Spleen (tissue), 11 donors: ENCODE results near the gene PRODH2. TPM values are rescaled to one million over a fixed set of nuclear protein-coding genes. Genes with fewer than 3 reads are reported as not detected.
"Not testable (repeated sequence)": the region's sequence is repeated elsewhere in the genome, so short reads cannot be mapped to it uniquely, and the experiment has no call there.

Experiments used
- DNase-seq: peaks from one replicate; pipeline ENCODE4 v3.0.0-alpha.2; 2020
- H3K27ac ChIP-seq, 8 donors: fragments of 200-600 bp; sonication (generic) in 7 of 8; 1 replicate in 4 of 8; 2 replicates in 4 of 8; pipeline versions ENCODE4 v1.5.0 to v1.8.0; 2016 to 2021; ENCODE audit warnings: inconsistent platforms in 4 of 8, mild to moderate bottlenecking in 4 of 8, moderate library complexity in 1 of 8
- H3K27me3 ChIP-seq, 7 donors: fragments of 200-600 bp; sonication (generic) in 6 of 7; replicated peaks in 1 of 7; 1 replicate in 4 of 7; 2 replicates in 3 of 7; pipeline versions ENCODE4 v1.5.0 to v1.8.0; 2016 to 2021; ENCODE audit warnings: inconsistent platforms in 3 of 7, mild to moderate bottlenecking in 1 of 7
- H3K36me3 ChIP-seq, 6 donors: fragments of 200-600 bp; sonication (generic) in 5 of 6; 1 replicate in 4 of 6; 2 replicates in 2 of 6; pipeline versions ENCODE4 v1.5.0 to v1.8.0; 2016 to 2021; ENCODE audit warnings: inconsistent platforms in 2 of 6
- H3K4me1 ChIP-seq, 6 donors: fragments of 200-600 bp; sonication (generic) in 5 of 6; 1 replicate in 3 of 6; 2 replicates in 3 of 6; pipeline versions ENCODE4 v1.5.0 to v1.8.0; 2016 to 2021; ENCODE audit warnings: inconsistent platforms in 3 of 6
- H3K4me3 ChIP-seq, 8 donors: fragments of 200-600 bp; sonication (generic) in 7 of 8; 1 replicate in 4 of 8; 2 replicates in 4 of 8; pipeline versions ENCODE4 v1.5.0 to v1.8.0; 2016 to 2021; ENCODE audit warnings: inconsistent platforms in 4 of 8, mild to moderate bottlenecking in 4 of 8, moderate library complexity in 2 of 8
- H3K9me3 ChIP-seq, 8 donors: fragments of 200-600 bp; sonication (generic) in 7 of 8; 1 replicate in 4 of 8; 2 replicates in 4 of 8; pipeline versions ENCODE4 v1.5.0 to v1.8.0; 2016 to 2021; ENCODE audit warnings: inconsistent platforms in 4 of 8
- POLR2A ChIP-seq, 3 donors: fragments of 450-650 bp; IDR thresholded peaks; one replicate each; pipeline ENCODE4 v1.5.1; 2017; ENCODE audit warnings: antibody characterized with exemption in 3 of 3, mild to moderate bottlenecking in 1 of 3
- POLR2AphosphoS5 ChIP-seq, 3 donors: sonication (generic); formaldehyde crosslinking; IDR thresholded peaks; one replicate each; pipeline ENCODE4 v1.5.1; 2017; ENCODE audit warnings: antibody characterized with exemption in 3 of 3
- WGBS, 5 donors: extraction: QIAGEN DNeasy Blood & Tissue Kit in 3 of 5; methylation state at CpG; one replicate each; pipeline versions ENCODE4 v1.1.5 to v1.1.7; 2013 to 2018; 5-methylcytosine and 5-hydroxymethylcytosine counted together
- intact Hi-C: fragments of 100-400 bp; cut with DNase I; formaldehyde crosslinking; loops from one replicate; pipeline ENCODE4 v1.15.0; 2023; ENCODE audit warnings: low total_unique reads
- polyA plus RNA-seq, 3 donors: library from polyadenylated mRNA; stranded (reverse); fragments of 200-250 nt; gene quantifications; one replicate each; pipeline ENCODE4 v1.2.1, GENCODE V29; 2013
- total RNA-seq, 7 donors: library from RNA; depleted of rRNA in 3 of 7; stranded (reverse); fragments of >200 nt in 3 of 7; fragmentation: NEBNext Ultra II Directional in 4 of 7; extraction: Animal tissue kit (Norgen Biotek cat#: 25700) in 4 of 7; gene quantifications; one replicate each; pipeline versions ENCODE4 v1.1.0 to v1.2.1, GENCODE V29; 2016 to 2021
- TF ChIP-seq, protein P1 (sequence below), 11 experiments: fragments of 200-600 bp in 7 of 11; fragments of 450-650 bp in 4 of 11; sonication (generic) in 4 of 11; IDR thresholded peaks in 8 of 11; conservative IDR thresholded peaks in 3 of 11; 1 replicate in 7 of 11; 2 replicates in 4 of 11; pipeline versions ENCODE4 v1.4.0 to v1.8.0; 2016 to 2021; ENCODE audit warnings: antibody characterized with exemption in 11 of 11, inconsistent platforms in 4 of 11, mild to moderate bottlenecking in 1 of 11
- donor health status: healthy with polysubstance abuse.
- donor health status: DM: no; HTN: no; CAD: no; lungs with moderate emphysema.
- donor health status: DM: no; HTN: no; CAD: no.
- donor health status: Bipolar disorder and iron deficiency.
- donor health status: healthy.
- donor health status: DM: no; HTN: no; CAD: no.
- donor health status: DM: yes; HTN: yes; CAD: no.

Gene PRODH2
- total and polyA plus RNA-seq, 10 donors, result 0.06 TPM; not detected in 9

DNA sequence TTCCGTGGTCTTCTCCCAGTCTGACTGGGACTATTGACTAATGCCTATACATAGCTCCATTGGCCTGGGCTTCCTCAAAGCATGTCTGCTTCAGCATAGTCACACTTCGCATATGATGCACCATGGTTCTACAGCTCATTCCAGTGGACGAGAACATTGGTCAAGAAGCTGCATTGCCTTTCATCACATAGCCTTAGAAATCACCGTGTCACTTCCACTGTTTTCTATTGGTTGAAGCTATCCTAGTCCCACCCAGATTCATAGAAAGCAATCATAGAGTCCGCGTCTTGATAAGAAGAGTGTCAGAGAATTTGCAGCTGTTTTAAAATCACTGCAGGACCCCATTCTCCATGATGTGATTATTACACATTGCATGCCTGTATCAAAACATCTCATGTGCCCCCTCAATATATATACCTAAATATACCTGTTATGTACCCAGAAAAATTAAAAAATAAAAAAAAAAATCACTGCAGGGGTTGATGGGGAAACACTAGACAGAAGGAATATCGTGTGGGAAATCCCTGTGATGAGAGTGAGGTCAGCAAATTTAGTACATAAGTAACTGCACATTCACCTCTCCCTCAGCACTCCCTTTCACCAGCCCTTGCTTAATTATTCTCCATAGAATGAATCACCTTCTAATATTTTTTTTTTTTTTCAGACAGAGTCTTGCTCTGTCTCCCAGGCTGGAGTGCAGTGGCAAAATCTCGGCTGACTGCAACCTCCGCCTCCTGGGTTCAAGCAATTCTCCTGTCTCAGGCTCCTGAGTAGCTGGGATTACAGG lies 39.4 kb downstream of the PRODH2 start:
- WGBS, 5 donors, result 59 to 74% (median 65%) methylated on average over 9 of the region's 9 CpGs
- H3K27me3 ChIP-seq, result no peaks in the 10 kb centered on the region
- peaks cover 0 to 18% (median 0%) of the 10 kb centered on the region in 6 donors for H3K36me3 ChIP-seq
- intact Hi-C loops, result no loop called here
- peaks cover 4 to 28% (median 19%) of the 10 kb centered on the region in 6 donors for H3K4me1 ChIP-seq
- H3K4me3 ChIP-seq, result no peak overlapping the region
- H3K27ac ChIP-seq, result no peak overlapping the region
- no peak for DNase-seq
- H3K9me3 ChIP-seq, result no peaks in the 10 kb centered on the region
- TF ChIP-seq POLR2A (IDR thresholded peaks at IDR 0.05), result no peak
- TF ChIP-seq, protein P1, sequence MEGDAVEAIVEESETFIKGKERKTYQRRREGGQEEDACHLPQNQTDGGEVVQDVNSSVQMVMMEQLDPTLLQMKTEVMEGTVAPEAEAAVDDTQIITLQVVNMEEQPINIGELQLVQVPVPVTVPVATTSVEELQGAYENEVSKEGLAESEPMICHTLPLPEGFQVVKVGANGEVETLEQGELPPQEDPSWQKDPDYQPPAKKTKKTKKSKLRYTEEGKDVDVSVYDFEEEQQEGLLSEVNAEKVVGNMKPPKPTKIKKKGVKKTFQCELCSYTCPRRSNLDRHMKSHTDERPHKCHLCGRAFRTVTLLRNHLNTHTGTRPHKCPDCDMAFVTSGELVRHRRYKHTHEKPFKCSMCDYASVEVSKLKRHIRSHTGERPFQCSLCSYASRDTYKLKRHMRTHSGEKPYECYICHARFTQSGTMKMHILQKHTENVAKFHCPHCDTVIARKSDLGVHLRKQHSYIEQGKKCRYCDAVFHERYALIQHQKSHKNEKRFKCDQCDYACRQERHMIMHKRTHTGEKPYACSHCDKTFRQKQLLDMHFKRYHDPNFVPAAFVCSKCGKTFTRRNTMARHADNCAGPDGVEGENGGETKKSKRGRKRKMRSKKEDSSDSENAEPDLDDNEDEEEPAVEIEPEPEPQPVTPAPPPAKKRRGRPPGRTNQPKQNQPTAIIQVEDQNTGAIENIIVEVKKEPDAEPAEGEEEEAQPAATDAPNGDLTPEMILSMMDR (IDR thresholded peaks at IDR 0.05 in 8 of 11, conservative IDR thresholded peaks at IDR 0.05 in 3 of 11), result no peak
- TF ChIP-seq POLR2AphosphoS5 (IDR thresholded peaks at IDR 0.05), result no peak

DNA sequence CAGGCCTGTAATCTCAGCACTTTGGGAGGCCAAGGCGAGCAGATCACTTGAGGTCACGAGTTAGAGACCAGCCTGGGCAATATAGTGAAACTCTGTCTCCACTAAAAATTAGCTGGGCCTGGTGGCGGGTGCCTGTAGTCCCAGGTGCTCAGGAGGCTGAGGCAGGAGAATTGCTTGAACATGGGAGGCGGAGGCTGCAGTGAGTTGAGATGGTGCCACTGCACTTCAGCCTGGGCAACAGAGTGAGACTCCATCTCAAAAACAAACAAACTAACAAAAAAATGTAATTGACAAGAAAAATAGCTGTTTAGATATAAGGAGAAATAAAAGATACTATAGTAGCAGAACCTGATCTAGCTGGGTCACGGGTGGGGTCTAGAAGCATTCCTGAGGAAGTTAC lies 40.3 kb downstream of the PRODH2 start:
- DNase-seq, H3K27me3 ChIP-seq, intact Hi-C loops, H3K4me3 ChIP-seq, H3K9me3 ChIP-seq, H3K27ac ChIP-seq: not testable (repeated sequence)
- 92 to 96% (median 94%) methylated on average over 5 of the region's 5 CpGs for WGBS, 5 donors
- H3K4me1 ChIP-seq, result peaks cover 4 to 37% (median 22%) of the 10 kb centered on the region in 6 donors
- peaks cover 0 to 18% (median 3%) of the 10 kb centered on the region in 6 donors for H3K36me3 ChIP-seq

DNA sequence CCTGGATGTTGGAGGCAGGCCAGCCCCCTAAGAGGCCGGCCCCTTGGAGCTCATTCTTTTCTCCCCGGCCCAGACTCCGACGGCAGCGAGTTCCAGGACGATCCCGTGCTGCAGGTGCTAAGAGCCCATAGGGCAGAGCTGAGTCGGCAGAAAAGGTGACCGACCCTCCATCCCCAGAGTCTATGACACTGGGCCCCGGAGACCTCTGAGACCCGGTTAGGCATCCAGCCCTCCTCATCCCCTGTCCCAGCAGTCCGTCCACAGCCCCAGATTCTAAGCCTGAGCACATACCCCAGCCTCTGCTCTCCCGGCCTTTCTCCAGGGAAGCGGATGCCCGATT lies 44.6 kb downstream of the PRODH2 start:
- intact Hi-C loops, result no loop called here
- Histone ChIP-seq H3K36me3 (peaks cover 0 to 61% (median 23%) of the 10 kb centered on the region in 6 donors), H3K27me3 (no peaks in the 10 kb centered on the region), H3K27ac (peak overlapping the region in 3 of 8 donors; percentile 11 to 54 (median 53)), H3K4me1 (peaks cover 0 to 19% (median 4%) of the 10 kb centered on the region in 6 donors), H3K4me3 (no peak overlapping the region), H3K9me3 (no peaks in the 10 kb centered on the region)
- 78 to 89% (median 83%) methylated on average over 10 to 15 of the region's 15 CpGs for WGBS, 5 donors
- TF ChIP-seq, protein P1 (IDR thresholded peaks at IDR 0.05 in 8 of 11, conservative IDR thresholded peaks at IDR 0.05 in 3 of 11), result no peak
- TF ChIP-seq POLR2AphosphoS5 (IDR thresholded peaks at IDR 0.05) (peak in 1 of 3 donors; percentile 9), POLR2A (IDR thresholded peaks at IDR 0.05) (no peak)
- DNase-seq, result no peak

DNA sequence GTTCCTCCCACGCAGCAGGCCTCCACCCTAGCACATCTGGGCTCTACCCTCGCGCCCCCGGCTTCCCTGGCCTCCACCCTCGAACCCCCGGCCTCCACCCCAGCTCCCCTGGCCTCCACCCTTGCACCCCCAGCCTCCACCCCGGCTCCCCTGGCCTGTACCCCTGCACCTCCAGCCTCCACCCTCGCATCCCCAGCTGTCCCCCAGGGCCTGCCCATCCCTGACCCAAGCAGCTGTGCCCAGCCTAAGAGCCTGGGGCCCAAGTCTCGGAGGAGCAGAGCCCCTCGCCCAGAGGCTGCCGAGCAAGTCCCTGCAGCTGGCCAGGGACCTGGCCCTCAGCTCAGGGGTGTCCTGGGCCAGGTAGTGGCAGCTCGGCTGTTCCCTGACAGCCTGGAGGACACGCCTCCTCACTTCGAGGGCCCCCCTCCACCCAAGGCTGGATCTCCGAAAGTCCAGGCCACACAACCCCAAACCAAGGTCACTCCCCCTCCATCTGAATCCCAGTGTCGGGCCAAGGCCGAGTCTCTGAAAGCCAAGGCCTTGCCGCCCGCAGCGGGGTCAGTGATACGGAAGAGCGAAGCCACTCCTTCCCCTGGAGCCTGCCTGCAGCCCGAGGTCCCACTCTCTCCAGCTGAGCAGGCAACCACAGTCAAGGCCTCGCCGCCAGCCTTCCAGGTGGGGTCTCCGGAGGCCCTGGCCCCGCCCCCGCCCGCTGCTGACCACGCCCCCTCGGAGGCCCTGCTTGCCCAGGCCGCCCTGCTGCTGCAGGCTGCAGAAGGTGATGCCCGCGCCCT lies 45.2 kb downstream of the PRODH2 start:
- WGBS, 5 donors, result 68 to 79% (median 69%) methylated on average over 21 to 34 of the region's 34 CpGs

More for the DNA sequence above, 45.2 kb downstream of the PRODH2 start:
- H3K36me3 ChIP-seq, result peaks cover 0 to 67% (median 23%) of the 10 kb centered on the region in 6 donors
- H3K9me3 ChIP-seq, result no peaks in the 10 kb centered on the region
- no peaks in the 10 kb centered on the region for H3K27me3 ChIP-seq
- H3K4me1 ChIP-seq, result peaks cover 0 to 19% (median 4%) of the 10 kb centered on the region in 6 donors
- H3K4me3 ChIP-seq, result no peak overlapping the region
- TF ChIP-seq POLR2A (IDR thresholded peaks at IDR 0.05) (no peak), POLR2AphosphoS5 (IDR thresholded peaks at IDR 0.05) (peak in 2 of 3 donors; percentile 60 to 61)
- TF ChIP-seq, protein P1 (IDR thresholded peaks at IDR 0.05 in 8 of 11, conservative IDR thresholded peaks at IDR 0.05 in 3 of 11), result no peak
- no peak for DNase-seq
- H3K27ac ChIP-seq, result peak overlapping the region in 5 of 8 donors; percentile 23 to 54 (median 49)
- intact Hi-C loops, result no loop called here
